DOHH2 (cell line): ENCODE measurements around the gene KBTBD12.

Experiments used
- EZH2phosphoT487 ChIP-seq: fragments of 200-600 bp; sonication (generic); IDR thresholded peaks from 2 replicates; pipeline ENCODE4 v1.6.1; 2017; ENCODE audit warnings: borderline replicate concordance, mild to moderate bottlenecking, antibody characterized with exemption, low read length, moderate library complexity, mixed read lengths
- TF ChIP-seq, protein P1 (sequence below): fragments of 200-600 bp; sonication (generic); IDR thresholded peaks from one replicate; pipeline ENCODE4 v1.5.1; 2014; ENCODE audit warnings: antibody characterized with exemption, mild to moderate bottlenecking, low read depth, low read length; ENCODE audit not compliant: poor library complexity, severe bottlenecking

DNA sequence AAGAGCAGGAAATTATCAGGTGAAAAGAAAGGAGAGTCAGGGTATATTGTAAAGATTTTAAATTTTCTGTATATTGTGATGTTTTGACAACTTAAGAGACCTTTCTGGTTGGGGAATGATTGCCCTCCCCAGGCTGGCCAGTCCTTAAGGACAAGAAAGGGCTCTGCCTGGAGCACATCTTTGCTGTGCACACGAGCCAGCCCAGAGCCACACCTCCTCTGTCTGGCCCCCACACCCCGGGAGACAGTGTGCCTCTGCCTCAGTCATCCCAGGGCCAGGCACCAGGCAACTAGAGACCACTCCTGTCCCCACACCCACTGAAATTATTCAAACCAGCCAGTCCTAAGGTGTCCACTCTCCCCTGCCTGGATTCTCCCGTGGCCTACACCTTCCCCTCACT lies 67.1 kb downstream of the KBTBD12 start:
- TF ChIP-seq, protein P1, sequence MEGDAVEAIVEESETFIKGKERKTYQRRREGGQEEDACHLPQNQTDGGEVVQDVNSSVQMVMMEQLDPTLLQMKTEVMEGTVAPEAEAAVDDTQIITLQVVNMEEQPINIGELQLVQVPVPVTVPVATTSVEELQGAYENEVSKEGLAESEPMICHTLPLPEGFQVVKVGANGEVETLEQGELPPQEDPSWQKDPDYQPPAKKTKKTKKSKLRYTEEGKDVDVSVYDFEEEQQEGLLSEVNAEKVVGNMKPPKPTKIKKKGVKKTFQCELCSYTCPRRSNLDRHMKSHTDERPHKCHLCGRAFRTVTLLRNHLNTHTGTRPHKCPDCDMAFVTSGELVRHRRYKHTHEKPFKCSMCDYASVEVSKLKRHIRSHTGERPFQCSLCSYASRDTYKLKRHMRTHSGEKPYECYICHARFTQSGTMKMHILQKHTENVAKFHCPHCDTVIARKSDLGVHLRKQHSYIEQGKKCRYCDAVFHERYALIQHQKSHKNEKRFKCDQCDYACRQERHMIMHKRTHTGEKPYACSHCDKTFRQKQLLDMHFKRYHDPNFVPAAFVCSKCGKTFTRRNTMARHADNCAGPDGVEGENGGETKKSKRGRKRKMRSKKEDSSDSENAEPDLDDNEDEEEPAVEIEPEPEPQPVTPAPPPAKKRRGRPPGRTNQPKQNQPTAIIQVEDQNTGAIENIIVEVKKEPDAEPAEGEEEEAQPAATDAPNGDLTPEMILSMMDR = no peak
- TF ChIP-seq EZH2phosphoT487 = no peak
